Left renal cortex interstitium (tissue), 4 donors: ENCODE results near the gene PSME1. TPM values are rescaled to one million over a fixed set of nuclear protein-coding genes. Genes with fewer than 3 reads are reported as not detected.

Source experiments
- DNase-seq, 4 donors: peaks; one replicate each; pipeline ENCODE4 v3.0.0-alpha.2; 2013; ENCODE audit warnings: low read depth in 4 of 4, low spot score in 2 of 4, missing footprints in 1 of 4
- polyA plus RNA-seq, 4 donors: library from polyadenylated mRNA; unstranded; fragments of 120-200 nt; gene quantifications; one replicate each; pipeline ENCODE4 v1.2.1, GENCODE V29; 2013; ENCODE audit not compliant: insufficient read length in 4 of 4

The PSME1 gene
- polyA plus RNA-seq, 4 donors = 185 to 235 (median 203) TPM

- no peak for DNase-seq
Observed at GRCh38 chr14:24123424-24124417, 12.3 kb upstream of the PSME1 start.

DNA sequence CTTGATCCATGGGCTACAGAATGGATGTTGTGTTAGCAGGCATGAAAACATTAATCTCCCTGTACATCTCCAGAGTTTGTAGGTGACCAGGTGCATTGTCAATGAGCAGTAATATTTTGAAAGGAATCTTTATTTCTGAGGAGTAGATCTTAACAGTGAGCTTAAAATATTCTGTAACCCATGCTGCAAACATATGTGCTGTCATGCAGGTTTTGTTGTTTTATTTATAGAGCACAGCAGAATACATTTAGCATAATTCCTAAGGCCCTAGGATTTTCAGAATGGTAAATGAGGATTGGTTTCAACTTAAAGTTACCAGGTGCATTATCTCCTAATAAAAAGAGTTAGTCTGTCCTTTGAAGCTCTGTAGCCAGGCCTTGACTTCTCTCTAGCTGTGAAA, 9.1 kb upstream of the PSME1 start:
- DNase-seq = no peak

DNA sequence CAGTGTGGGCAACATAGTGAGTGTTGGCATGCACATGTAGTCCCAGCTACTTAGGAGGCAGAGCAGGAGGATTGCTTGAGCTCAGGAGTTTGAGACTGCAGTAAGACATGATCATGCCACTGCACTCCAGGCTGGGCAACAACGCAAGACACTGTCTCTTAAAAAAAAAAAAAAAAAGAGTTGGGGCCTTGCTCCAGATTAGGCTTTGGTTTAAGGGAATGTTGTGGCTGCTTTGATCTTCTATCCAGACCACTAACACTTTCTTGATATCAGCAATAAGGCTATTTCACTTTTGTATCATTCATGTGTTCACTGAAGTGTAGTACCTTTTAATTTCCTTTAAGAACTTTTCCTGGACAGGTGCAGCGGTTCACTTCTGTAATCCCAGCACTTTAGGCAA, 8.3 kb upstream of the PSME1 start:
- no peak for DNase-seq

DNA sequence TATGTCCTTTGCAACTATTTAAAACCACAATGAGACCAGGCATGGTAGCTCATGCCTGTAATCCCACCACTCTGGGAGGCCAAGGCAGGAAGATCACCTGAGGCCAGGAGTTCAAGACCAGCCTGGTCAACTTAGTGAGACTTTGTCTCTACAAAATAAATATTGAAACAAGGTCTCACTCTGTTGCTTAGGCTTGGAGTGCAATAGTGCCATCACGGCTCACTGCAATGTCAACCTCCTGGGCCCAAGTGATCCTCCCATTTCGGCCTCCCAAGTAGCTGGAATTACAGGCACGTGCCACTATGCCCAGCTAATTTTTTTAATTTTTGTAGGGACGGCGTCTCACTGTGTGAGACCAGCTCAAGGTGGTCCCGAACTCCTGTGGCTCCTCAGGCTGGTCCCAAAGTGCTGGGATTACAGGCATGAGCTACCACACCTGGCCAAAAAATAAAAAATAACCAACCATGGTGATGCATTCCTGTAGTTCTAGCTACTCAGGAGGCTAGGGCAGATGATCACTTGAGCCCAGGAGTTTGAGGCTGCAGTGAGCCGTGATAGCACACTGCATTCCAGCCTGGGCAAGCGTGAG, 6.5 kb upstream of the PSME1 start:
- no peak for DNase-seq

DNA sequence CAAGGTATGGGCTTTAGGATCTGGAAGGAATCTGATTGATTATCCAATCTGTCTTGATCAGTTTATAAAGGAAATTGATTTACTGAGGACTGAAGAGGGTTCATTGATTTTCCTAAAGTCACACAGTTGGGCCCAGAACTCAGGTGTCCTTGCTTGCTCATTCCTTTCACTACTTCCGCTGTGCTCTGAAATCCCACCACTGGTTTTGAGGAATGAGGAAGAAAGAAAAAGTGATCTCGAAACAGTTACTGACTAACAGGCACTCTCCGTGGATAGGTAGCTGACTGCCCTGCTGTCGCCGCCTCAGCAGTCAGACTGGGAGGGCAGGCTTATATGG, 5.6 kb upstream of the PSME1 start, which contains the start of gene FITM1:
Gene FITM1, plus strand, starts transcription at position 280 of the 337 bp plus-strand sequence. CDS start 905 bp downstream, outside the sequence.
- DNase-seq = no peak

DNA sequence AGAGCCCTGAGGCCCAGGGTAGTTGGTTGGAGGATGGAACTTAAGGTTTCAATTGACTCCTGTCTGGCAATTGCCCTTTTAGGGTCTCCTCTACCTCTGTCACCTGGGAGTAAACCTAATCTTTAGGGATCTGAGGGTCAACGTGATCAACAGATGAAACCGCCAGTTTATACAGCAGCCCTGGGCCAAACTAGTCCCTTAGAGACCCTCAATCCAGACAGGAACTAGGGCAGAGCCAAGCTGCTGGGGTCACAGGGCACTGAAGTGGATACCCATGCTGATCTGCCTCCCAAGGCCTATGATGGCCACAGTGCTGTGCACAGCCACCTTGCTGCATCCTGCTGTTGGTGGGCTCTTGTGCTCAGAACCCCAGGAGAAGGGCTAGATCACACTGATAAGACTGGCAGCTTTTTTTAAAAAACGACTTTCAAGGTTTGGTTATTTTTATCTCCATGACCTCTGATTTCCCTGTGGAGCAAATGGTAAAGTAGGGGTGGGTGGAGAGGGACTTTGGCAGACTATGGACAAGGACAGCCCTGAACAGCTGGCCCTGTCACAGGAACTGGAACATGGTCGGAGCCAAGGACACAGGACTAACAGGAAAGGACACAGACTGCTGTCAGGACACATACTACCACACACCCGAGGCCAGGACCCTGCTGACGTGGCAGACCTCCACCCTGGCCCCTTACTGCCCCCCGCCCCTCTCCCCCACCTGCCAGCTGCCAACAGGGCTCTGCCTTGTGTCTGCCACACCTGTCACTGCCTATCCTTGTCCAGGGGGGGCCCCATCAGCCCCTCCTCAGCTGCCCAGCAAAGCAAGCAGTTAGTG, 5.1 kb upstream of the PSME1 start:
- no peak for DNase-seq

- DNase-seq = no peak
Observed at GRCh38 chr14:24131549-24131966, 4.4 kb upstream of the PSME1 start.

DNA sequence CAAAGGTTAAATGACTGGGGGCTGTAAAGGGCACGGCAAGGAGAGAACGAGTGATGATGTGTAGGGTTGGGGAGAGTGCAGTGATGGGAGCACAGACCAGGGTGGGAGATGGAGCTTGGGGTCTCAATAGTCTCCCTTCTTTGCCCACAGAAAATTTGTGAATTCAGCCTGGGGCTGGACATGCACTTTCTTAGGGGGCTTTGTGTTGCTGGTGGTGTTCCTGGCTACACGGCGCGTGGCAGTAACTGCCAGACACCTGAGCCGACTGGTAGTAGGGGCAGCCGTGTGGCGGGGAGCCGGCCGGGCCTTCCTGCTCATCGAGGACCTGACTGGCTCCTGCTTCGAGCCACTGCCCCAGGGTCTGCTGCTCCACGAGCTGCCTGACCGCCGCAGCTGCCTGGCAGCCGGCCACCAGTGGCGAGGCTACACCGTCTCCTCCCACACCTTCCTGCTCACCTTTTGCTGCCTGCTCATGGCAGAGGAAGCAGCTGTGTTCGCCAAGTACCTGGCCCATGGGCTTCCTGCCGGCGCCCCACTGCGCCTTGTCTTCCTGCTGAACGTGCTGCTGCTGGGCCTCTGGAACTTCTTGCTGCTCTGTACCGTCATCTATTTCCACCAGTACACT, 3.8 kb upstream of the PSME1 start:
- DNase-seq = no peak

DNA sequence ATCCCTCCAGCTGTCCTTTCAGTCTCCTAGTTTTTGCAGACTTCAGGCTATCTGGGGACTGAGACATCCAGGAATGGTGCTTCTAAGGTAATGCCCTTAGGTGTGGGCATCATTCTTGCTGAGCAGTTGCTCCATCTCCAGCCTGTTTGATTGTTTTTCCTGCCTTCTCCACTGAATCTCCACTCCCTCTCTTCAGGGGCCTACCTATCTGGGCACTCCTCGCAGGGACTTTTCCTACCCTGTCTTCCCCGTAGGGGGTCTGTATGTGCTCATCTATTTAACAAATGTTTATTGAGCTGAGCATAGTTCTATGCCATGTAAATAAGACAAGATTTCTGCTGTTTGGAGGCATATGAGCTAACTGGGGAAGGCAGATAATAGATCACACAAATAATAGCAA, 3.0 kb upstream of the PSME1 start:
- DNase-seq = no peak

- DNase-seq = no peak
Observed at GRCh38 chr14:24133735-24134134, 2.3 kb upstream of the PSME1 start.

DNA sequence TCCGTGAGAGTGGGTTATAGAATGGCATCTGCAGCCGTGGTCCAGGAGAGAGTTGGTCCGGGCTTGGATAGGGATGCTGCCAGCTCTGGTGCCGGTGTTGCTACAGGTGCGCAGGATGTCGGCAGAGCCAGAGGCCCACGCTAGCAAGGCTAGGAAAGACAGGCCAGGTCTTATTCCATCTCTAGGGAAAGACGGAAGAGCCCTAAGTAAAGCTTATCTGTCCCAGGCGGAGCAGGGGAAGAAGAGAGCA, 485 bp upstream of the PSME1 start:
- DNase-seq = no peak

DNA sequence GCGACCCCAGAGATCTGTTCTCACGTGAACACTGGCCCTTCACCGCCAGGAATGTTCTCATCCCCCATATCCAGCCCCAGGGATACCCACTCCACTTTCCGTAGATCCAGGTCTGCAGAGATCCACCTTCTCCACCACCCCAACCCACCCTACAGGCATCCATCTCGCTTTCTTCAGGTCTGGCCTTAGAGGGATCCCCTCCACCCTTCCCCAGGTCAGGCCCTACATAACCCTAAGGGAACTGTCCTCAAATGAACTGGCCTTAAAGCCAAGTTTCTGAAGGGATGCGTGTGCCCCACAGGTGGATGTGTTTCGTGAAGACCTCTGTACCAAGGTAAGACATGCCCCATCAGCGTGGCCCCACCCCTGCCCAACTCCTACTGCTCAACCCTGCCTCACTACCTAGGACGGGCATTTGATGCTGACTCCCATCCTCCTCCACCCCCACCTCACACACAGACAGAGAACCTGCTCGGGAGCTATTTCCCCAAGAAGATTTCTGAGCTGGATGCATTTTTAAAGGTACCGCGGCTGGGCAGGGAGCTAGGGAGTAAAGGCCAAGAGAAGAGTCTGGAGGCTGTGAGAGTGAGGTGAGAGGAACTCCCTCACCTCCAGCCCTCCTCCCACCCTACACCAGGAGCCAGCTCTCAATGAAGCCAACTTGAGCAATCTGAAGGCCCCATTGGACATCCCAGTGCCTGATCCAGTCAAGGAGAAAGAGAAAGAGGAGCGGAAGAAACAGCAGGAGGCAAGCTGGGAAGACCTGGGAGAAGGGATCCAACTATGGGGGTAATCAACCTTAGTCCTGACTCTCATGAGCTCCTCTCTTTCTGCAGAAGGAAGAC, 912 bp downstream of the PSME1 start:
- DNase-seq = no peak

GRCh38 chr14:24137529-24138395, 1.8 kb downstream of the PSME1 start:
- no peak for DNase-seq

DNA sequence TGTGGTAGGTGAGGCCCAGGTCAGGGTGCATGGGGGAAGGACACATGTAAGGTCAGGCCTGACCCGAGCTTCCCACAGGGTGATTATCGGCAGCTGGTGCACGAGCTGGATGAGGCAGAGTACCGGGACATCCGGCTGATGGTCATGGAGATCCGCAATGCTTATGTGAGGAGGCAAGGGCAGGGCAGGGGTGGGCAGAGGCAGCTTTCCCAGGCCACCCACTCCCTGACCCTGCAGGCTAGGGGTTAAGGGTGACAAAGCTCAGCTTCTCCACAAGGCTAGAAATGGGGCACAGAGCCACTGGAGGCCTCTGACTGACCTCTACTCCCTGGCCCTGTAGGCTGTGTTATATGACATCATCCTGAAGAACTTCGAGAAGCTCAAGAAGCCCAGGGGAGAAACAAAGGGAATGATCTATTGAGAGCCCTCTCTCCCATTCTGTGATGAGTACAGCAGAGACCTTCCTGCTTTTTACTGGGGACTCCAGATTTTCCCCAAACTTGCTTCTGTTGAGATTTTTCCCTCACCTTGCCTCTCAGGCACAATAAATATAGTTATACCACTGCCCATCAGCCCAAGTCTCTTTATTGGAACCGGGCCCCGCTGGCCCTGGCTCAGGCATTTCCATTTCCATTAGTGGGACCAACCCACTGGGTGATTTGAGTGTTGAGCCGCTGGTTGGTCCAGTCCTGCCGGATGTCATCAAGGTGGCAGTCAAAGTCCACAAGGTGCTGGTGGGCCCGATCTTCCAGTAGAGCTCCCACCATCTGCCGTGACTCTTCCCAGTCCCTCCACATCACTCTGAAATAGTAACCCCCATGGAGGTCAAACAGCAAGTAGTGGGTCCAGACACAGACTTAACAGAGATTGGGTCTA, 2.6 kb downstream of the PSME1 start:
- no peak for DNase-seq

- no peak for DNase-seq
Observed at GRCh38 chr14:24139272-24139934, 3.4 kb downstream of the PSME1 start.

- peak; percentile 98 to 100 (median 99) for DNase-seq
Observed at GRCh38 chr14:24141097-24141880, 5.3 kb downstream of the PSME1 start, which contains the start of gene EMC9. Gene EMC9, minus strand, starts transcription at chr14:24141591. Its CDS starts 287 bp downstream, at chr14:24141304.

GRCh38 chr14:24143511-24143910, 7.5 kb downstream of the PSME1 start:
- DNase-seq = no peak
